GM21528 (cell line): ENCODE results near the gene CLRN3.

Experiments used
- ATAC-seq: cut with Tn5 transposase; IDR thresholded peaks from one replicate; pipeline ENCODE4 v1.9.1; 2021; ENCODE audit warnings: mild to moderate bottlenecking, moderate library complexity; ENCODE audit not compliant: unreplicated experiment, low FRiP score

The CLRN3 gene

DNA sequence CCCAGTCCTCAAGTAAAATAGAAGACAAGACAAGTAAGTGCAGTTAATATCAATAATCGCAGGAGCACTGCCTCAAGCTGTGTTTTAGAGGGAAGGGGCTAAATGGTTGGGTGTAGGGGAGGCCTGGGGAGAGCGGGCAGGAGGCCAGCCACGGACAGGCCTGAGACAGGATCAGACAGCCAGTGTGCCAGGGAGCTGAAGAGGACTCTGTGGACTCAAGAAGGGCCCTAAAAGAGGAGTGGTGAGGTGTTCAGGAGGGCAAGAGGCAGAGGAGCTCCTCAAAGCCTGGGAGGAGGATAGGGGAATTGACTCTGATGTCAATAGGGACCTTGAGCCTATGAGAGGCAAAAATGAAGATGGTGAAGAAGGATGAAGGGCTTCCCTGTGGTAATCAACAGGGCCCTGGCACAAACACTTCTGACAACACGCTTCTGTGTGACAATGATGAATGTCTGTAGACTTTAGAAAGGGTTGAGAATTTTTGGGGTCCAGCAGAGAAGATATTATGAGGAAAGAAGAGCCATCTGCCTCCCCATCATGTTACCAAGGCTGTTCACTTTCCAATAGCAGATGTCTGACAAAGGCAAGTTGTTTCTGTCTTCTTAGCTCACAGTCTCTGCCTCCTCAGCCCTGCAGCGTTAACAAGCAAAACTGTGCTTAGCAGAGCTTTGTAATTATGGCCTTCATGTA lies 11.7 kb upstream of the CLRN3 start:
- ATAC-seq, result no peak

DNA sequence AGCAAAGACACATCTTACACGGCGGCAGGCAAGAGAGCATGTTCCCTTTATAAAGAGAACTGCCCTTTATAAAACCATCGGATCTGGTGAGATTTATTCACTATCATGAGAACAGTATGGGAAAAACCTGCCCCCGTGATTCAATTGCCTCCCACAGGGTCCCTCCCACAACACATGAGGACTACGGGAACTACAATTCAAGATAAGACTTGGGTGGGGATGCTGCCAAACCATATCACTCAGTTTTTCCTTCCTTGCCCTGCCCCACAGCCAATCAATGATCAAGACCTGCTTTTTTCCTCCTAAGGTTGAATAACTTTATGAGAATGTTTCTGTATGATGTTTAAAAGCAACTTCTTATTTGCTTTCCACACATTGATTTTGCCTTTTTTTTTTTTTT lies 11.0 kb upstream of the CLRN3 start:
- ATAC-seq, result no peak

DNA sequence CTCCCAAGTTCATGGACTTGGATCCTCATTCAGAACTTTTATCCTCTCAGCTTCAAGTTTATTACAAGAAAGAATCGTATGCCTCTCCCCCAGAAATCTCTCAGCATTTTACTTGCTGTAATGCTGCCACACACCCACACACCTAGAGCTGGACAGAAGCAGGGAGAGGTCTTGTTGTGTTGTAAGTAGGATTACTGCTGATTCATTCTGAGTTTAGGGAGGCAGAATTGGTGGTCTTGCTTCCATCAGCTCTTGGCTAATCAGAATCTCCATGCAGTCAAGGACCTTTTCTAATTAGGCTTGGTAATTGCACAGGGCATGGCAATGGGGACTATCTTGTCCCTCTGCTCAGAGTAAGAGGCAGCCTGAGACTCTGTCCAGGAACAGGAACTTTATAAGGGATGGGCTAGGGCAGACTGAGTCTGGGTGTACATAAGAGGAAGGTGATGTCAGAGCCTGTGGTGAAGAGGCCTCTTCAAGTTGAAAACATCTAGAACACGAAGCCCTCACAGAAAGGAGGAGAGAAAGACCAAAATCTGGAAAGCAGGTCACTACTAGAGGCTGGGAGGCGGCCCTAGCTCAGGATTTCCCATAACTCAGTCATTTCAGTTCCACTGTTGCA lies 7.1 kb upstream of the CLRN3 start:
- ATAC-seq, result no peak

DNA sequence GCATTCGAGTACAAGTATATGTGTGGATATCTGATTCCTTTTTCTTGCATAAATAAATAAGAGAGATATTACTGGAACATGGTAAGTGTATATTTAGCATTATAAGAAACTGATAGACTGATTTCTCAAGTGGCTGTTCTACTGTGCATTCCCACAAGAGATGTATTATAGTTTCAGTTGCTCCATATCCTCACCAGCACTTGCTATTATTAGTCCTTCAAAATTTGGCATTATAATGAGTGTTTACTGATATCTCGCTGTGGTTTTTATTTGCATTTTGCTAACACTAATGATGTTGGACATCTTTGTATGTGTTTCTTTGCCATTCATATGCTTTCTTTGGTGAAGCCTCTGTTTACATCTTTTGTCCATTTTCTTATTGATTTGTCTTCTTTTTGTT lies 4.4 kb upstream of the CLRN3 start:
- no peak for ATAC-seq

DNA sequence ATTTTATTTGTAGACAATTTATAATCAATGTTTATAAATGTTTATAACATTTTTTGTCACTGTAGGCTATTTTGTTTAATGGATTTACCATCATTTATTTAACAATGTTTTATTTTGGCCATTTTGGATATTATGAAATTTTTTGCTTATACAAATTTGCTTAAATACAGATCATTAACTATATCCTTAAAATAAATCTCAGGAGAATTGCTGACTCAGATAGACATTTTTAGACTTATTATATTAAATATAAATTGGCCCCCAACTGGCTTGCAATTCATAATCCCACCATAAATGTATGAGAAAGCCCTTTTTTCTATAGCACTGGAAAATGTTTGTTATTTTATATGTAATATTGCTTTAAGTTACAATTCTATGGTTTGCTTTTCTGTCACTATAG lies 3.8 kb upstream of the CLRN3 start:
- ATAC-seq, result no peak

DNA sequence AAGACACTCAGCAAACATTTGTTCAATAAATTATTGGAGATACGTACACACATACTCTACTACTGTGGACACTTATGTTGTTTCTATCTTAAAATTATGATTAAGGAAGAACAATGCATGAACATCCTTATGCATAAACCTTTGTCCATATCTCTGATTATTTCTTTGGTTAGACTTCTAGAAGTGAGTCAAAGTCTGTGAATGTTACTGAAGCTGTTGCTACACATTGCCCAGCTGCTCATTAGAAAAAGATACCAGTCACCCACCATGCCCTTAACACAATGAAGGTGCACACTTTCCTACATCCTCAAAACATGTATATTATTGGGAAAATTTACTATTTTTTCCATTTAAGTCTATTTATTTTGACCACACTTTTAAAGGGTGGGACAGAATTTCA lies 1.4 kb upstream of the CLRN3 start:
- ATAC-seq, result no peak

DNA sequence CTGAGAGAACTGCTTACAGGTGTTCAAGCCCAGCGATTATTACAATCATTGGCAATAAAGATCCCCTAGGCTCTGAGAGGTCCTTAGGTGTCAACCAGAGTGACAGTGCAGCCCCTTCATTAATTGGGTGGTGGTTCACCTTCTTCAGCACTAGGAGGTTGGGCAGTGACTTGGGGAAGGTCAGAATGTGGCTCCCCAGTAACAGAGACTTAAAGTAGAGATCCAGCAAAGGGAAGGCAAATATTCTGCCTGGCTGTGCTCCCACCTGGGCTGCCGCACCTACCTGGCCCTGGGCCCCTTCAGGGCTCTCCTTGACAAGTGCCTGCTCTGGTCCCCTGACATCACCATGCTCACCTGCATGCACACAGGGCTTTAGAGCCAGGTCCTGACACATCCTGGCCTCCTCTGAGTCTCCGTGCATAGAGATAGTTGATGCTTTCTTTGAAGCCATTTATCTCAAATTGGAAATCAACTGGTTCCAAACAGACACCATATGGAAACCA lies 1.9 kb downstream of the CLRN3 start:
- no peak for ATAC-seq

DNA sequence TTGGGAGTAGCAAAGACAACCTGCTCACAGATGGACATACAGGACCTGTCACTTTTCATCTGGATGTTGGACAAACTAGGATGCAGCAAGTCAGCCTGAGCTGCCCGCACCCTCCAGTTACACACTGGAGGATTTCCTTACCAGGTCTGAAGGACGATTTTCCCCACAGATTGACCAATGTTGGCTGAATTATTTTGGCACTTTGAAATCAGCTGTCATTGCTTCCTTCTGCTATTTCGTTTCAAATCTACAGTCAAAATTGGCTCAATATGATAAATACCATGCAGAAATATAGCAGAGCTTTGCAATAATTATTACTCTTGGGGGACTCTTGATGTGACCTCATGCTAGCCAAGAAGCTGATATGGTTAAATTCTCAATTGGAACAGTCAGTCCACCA lies 2.5 kb downstream of the CLRN3 start:
- no peak for ATAC-seq

DNA sequence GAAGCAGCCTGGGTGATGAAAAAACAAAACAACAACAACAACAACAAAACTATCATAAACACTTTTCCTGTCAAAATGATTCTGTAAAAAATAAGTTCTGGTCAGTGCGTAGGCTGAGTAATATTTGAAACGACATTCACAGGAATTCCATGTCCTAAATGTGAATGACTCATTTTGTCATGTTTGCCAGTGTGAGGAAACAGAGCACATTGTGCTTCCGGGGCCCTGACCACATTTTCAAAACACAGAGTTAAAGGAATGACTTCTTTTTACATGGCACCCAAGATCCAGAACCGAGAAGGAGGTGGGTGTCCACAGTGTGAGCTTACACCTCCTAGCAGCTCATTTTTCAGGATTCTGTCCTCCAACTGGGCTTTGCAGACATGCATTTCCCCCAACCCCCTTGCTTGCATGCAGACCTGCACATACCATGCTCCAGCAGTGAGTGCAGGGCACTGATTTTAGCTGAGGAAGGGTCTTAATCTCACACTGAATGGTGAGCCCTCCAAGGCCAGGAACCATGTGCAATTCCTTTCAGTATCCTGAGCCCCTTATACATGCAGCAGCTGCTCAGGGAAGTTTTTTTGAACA lies 3.0 kb downstream of the CLRN3 start:
- no peak for ATAC-seq

DNA sequence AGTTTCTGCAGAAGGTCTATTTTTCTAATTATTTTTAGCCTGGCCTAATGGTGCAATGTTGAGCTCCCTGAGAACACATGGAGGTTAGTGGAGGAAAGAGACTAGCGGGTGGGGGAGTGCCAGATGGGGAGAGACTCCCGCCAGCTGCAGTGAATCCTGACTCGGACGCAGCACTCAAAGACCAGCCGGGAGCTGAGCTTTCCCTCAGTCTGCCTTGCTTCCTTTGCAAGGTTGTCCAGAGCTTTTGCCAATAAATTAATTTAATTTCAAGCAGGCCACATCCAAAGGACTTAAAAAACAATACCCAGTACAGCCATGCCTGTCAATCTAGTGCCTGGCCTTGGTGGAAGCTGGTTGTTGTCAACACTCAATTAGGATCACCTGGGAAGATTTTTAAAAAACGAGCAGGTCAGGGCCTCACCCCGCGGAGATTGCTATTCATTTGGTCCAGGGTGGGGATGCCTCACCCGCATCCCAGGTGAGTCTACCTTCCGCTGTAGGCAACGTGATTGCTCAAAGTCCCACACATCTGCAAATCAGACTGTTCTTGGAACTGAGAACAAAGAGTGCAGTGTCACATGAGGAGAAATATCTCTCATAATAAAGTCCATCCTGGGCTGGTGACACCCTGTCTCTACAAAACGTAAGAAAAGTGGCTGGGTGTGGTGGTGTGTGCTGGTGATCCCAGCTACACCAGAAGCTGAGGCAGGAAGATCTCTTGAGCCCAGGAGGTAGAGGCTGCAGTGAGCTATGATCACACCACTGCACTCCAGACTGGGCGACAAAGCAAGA lies 4.0 kb downstream of the CLRN3 start:
- no peak for ATAC-seq

DNA sequence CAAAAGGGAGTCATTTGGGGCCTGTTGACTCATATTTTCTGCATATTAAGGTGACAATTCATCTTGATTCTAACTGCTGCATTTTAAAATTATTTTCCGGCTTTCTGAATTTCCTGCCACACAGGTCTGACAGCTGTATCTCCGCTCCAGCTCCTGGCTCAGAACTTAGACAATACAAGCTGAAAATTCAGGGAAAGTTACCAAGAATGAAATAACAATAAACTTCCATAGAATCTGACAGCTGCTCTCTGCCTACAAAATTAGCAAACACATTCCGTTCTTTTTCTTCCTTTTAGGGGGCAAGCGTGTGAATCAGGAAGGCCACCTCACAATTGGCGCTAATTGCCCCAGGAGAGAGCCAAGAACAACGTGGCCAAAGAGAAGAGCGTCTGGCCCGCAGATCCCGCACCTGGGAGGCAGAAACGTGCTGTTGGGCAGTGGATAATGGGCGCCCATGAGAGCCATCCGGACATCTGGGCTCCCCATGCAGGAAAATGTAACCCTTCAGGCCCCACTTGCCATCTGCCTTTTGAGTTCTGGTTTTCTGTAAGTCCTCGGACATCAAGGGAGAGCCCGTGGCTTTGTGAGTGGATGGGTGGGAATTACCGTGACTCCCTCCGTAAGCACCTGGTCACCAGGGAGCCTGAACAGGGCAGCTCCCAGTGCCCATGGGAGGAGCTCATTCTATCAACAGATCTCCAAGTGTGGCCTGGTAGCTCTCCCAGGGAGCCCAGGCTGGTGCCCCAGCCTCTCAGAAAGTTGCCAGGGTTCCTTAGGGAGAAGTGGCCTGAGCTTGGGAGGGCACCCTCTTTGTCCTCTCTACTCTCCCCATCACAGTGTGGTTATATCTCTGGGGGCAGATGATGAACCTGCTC lies 5.0 kb downstream of the CLRN3 start:
- ATAC-seq, result no peak

DNA sequence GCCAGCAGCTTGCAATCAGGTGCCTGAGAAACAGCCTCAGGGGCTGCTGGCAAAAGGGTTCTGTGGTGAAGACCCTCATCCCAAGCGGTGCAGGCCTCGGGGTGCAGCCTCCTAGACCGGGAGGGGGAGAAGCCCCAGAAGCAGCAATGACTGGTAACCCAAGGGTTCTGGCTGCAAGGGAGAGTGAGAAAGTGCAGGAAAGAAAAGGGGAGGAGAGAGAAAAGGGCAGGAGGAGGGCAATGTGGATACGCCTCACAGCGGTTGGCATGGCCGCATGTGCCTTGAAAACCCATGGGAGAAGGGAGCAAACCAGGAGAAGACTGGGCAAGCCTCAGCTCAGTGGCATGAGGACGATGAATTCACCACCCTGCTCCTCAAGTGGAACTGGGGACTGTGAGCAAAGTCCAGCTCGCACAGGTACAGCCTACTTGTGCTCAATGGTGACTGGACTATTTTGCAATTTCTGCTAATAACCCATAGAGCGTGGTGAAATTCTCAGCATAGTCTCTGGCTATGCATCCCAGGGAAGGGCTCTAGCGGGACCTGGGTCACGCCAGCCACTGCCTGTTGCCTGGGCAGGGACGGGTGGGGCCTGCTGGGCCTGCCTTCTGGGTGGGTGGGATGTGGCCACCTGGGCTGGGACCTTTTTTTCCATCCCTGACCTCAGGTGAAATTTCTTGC lies 6.2 kb downstream of the CLRN3 start:
- ATAC-seq, result no peak

DNA sequence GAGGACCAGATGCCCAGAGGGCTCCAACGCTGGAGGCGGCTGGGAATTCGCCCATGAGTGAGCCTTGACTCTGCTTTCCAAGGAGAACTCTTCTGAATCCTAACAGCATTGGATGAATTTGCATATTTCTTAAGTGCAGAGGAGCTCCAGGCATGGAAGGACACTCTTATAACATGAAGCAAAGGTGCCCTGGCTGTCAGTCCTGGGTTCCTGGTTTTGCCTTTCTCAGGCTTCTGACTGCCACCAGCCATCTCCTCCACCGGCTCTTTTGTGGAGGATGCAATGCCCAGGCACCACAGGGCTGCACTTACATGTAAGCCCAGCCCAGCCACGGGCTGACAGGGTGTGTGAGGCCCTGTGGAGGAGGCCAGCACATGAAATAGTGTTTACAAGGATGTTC lies 8.2 kb downstream of the CLRN3 start:
- no peak for ATAC-seq

DNA sequence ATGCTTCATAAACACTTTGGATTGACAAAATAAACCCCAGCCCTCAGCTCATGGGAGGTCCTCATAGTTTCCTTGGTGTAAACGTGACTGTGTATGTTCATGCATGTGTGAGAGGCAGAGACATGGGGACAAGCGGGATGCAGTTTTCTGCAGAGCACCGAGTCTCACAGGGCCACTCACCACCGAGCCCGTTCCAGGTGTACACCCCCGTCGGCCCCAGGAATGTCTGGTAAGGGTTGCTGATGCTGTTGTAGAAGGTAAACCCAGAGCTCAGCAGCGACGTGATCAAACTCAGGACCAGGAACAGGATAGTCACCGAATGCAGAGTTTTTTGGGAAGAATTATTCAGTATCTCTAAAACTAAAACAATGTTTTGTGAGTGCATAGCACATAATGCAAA lies 9.2 kb downstream of the CLRN3 start:
- ATAC-seq, result no peak

DNA sequence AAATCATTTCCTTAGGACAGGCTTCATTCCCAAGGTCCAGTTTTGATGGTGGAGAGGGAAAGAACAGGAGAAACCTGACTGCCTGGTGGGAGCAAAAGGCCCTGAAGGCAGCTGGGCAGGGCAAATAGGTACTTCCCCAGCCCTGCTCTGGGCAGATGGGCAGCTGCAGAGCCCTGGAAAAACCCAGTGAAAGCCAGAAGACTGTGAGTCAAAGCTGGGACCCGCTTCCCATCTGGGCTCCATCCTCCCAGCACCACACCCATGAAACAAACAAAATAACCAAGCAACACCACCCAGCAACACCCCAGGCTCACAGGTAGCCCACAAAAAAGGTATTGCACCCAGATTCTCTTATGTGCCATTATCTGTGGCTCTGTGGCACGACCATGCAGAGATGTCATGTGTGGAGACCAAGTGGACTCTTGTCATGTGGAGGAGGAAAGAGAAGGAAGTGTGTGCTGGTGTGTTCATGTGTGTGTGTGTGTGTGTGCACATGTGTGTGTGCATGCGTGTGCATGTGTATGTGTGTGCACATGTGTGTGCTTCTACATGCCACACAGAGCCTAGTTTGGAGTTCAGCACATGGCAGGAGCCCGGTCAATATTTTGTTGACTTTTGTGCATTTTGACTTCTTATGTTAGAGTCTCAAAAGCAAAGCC lies 9.8 kb downstream of the CLRN3 start:
- no peak for ATAC-seq

DNA sequence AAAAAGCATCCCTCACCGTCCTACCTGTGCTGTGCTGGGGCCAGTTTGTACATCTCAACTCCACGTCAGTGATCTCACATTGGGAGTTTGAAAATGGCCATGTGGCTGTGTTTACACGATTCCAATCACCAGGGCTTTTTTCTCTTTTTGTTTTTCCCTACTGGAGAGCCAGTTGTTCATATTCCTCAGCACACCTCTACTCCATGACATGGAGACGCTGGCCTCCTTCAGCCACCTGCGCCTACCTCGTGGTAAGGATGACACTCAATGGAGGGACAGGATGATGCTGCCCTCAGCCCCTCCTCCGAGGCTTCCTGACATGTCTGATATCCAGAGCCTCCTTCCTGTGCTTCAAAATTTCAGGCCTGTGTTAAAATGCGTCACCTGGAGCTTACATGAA lies 10.3 kb downstream of the CLRN3 start:
- ATAC-seq, result no peak

DNA sequence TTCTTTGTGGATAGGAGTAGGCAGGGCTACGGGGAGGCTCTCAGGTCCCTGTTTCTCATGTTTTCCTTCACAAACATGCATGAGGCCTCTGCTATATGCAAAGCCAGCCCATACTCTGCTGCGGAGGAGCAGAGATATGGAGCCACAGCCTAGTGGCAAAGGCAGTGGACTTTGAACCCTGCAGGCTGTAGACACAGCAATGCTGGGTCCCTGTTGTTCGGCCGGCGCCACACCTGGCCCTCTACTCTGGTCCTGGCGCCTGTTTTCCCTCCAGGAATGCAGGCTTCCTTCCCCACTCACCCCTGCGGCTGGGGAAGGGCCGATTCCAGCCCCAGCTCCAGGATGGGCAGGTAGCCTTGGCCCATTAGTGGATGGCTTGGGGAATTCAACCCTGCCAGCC lies 11.5 kb downstream of the CLRN3 start:
- no peak for ATAC-seq

DNA sequence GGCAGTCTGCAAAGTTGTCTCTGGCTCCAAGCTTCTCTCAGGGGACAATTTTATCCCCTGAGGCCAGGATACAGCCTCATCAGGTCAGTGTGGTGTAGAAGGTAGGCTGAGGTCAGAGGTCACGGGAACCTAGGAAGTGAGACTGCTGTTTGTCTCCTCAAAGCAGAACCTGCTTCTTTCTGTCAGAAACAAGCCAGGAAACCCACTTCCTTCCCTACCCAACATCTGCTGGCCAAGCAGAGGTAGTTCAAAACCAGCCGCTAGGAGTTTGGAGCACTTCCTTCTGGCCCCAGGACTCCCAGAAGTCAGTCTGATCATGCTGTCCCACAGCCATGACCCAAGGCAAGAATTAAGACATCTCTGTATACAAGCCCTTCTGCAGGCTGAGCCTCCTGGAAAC lies 12.2 kb downstream of the CLRN3 start:
- peak; percentile 57 for ATAC-seq

DNA sequence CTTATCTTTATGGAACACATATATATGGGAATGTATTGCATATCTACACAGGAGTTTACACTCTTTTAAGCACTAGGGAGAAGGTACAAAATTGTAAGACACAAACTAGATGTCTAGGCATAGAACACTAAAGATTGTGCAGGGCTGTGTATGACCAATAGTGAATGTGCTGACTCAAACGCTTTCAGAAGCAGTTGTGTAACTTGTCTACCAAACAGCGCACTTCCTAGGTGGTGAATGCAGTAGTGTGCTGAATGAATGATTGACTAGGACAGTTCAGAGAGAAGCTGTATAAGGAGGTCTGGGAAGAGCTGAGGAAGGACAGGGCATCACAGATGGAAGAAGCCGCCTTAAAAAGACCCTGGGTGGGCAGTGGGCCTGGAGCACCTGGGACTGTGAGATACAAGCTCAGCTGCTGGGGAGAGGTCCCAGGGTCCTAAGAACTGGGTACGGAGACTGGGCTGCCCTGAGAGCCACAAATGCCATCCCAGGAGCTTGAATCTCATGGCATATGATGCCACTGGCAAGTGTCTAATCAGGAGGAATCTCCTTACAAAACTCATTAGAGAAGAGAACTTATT lies 14.2 kb downstream of the CLRN3 start:
- no peak for ATAC-seq
